Stomach (tissue), 9 donors: Measurements from ENCODE around the gene SFPQ. TPM values are rescaled to one million over a fixed set of nuclear protein-coding genes. Genes with fewer than 3 reads are reported as not detected.

Experiments
- DNase-seq, 2 donors: peaks; one replicate each; pipeline versions ENCODE4 v3.0.0 to v3.0.0-alpha.2; 2013 to 2019
- H3K27ac ChIP-seq, 5 donors: fragments of 200-600 bp in 4 of 5; sonication (generic) in 4 of 5; one replicate each; pipeline ENCODE4 v1.5.1; 2013 to 2019; ENCODE audit warnings: mild to moderate bottlenecking in 1 of 5, moderate library complexity in 1 of 5
- H3K27me3 ChIP-seq, 3 donors: fragments of 200-600 bp; sonication (generic); one replicate each; pipeline ENCODE4 v1.5.1; 2017 to 2019; ENCODE audit warnings: mixed run types in 1 of 3
- H3K36me3 ChIP-seq, 4 donors: fragments of 200-600 bp; sonication (generic); 1 replicate in 3 of 4; 2 replicates in 1 of 4; pipeline ENCODE4 v1.5.1; 2016 to 2019
- H3K4me1 ChIP-seq, 4 donors: fragments of 200-600 bp; sonication (generic); one replicate each; pipeline ENCODE4 v1.5.1; 2016 to 2019
- H3K4me3 ChIP-seq, 4 donors: fragments of 200-600 bp; sonication (generic) in 3 of 4; one replicate each; pipeline ENCODE4 v1.5.1; 2016 to 2019; ENCODE audit warnings: mild to moderate bottlenecking in 1 of 4
- H3K9me3 ChIP-seq, 4 donors: fragments of 200-600 bp; sonication (generic); one replicate each; pipeline ENCODE4 v1.5.1; 2016 to 2019
- EP300 ChIP-seq: sonication (generic); formaldehyde crosslinking; IDR thresholded peaks from one replicate; pipeline ENCODE4 v1.6.1; 2017; ENCODE audit warnings: antibody characterized with exemption
- POLR2A ChIP-seq, 4 donors: fragments of 450-650 bp; IDR thresholded peaks; one replicate each; pipeline ENCODE4 v1.6.1; 2016; ENCODE audit warnings: antibody characterized with exemption in 4 of 4, control low read depth in 2 of 4, mild to moderate bottlenecking in 1 of 4, moderate library complexity in 1 of 4
- POLR2AphosphoS5 ChIP-seq, 3 donors: sonication (generic); formaldehyde crosslinking; IDR thresholded peaks; one replicate each; pipeline ENCODE4 v1.6.1; 2016; ENCODE audit warnings: antibody characterized with exemption in 3 of 3
- WGBS, 5 donors: extraction: QIAGEN DNeasy Blood & Tissue Kit in 3 of 5; methylation state at CpG; one replicate each; pipeline versions ENCODE4 v1.1.5 to v1.1.7; 2013 to 2018; 5-methylcytosine and 5-hydroxymethylcytosine counted together
- intact Hi-C: fragments of 100-400 bp; cut with DNase I; formaldehyde crosslinking; loops from one replicate; pipeline ENCODE4 v1.15.1; 2023; ENCODE audit warnings: low total_unique reads
- polyA plus RNA-seq, 3 donors: library from polyadenylated mRNA; stranded (reverse); fragments of 200-250 nt; gene quantifications; one replicate each; pipeline ENCODE4 v1.2.3, GENCODE V29; 2013
- total RNA-seq, 5 donors: library from RNA; depleted of rRNA; stranded (reverse); fragments of >200 nt; gene quantifications; one replicate each; pipeline versions ENCODE4 v1.1.0 to v1.2.3, GENCODE V29; 2014 to 2016
- TF ChIP-seq, protein P1 (sequence below), 7 experiments: fragments of 450-650 bp in 4 of 7; fragments of 200-600 bp in 3 of 7; sonication (generic) in 3 of 7; IDR thresholded peaks; one replicate each; pipeline ENCODE4 v1.5.1; 2016 to 2019; ENCODE audit warnings: antibody characterized with exemption in 7 of 7, control low read depth in 2 of 7, mild to moderate bottlenecking in 1 of 7
- donor health status: healthy with polysubstance abuse.
- donor health status: Bipolar disorder and iron deficiency.
- donor health status: healthy.

The SFPQ gene
- total and polyA plus RNA-seq, 8 donors: 86.8 to 523 (median 210) TPM

DNA sequence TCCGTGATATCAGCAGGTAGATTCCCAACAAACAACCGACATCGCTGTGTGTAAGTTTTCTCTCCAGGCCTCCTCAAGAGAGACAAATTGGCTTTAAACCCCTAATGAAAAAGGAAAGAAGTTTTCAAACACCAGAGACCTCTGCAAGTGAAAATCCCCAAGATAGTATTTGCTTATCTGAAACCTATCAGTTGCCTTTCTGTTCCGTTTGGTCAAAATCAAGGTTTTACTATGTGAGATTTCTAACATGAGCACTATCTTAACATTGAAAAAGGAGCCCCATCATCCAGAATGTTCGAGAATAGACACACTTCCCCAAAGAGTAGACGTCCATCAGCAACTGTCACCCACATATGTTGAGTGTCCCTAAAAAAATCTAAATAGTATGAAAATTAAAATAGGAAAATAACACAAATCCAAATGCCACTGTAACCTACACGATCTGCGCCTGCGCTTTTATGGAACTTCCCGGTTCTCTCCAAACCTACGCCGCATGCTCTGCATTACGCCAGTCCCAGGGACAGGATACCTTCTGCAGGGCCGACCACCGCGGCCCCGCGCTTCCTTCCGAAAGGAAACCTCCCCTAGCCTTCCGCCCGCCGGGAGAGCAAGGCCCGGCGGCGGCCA lies 1.4 kb downstream of the SFPQ start:
- no peaks in the 10 kb centered on the region for H3K27me3 ChIP-seq
- H3K27ac ChIP-seq: peak overlapping the region; percentile 98 to 100 (median 99)
- intact Hi-C loops: no loop called here
- H3K9me3 ChIP-seq: no peaks in the 10 kb centered on the region
- TF ChIP-seq POLR2AphosphoS5 (IDR thresholded peaks at IDR 0.05) (no peak), EP300 (no peak), POLR2A (IDR thresholded peaks at IDR 0.05) (no peak)
- TF ChIP-seq, protein P1, sequence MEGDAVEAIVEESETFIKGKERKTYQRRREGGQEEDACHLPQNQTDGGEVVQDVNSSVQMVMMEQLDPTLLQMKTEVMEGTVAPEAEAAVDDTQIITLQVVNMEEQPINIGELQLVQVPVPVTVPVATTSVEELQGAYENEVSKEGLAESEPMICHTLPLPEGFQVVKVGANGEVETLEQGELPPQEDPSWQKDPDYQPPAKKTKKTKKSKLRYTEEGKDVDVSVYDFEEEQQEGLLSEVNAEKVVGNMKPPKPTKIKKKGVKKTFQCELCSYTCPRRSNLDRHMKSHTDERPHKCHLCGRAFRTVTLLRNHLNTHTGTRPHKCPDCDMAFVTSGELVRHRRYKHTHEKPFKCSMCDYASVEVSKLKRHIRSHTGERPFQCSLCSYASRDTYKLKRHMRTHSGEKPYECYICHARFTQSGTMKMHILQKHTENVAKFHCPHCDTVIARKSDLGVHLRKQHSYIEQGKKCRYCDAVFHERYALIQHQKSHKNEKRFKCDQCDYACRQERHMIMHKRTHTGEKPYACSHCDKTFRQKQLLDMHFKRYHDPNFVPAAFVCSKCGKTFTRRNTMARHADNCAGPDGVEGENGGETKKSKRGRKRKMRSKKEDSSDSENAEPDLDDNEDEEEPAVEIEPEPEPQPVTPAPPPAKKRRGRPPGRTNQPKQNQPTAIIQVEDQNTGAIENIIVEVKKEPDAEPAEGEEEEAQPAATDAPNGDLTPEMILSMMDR (IDR thresholded peaks at IDR 0.05): no peak
- peaks cover 43 to 61% (median 52%) of the 10 kb centered on the region in 4 donors for H3K4me1 ChIP-seq
- H3K4me3 ChIP-seq: peak overlapping the region; percentile 79 to 100 (median 95)
- DNase-seq: no peak
- peaks cover 44 to 49% (median 47%) of the 10 kb centered on the region in 4 donors for H3K36me3 ChIP-seq
- 0 to 2% (median 0%) methylated on average over 25 of the region's 25 CpGs for WGBS, 5 donors

DNA sequence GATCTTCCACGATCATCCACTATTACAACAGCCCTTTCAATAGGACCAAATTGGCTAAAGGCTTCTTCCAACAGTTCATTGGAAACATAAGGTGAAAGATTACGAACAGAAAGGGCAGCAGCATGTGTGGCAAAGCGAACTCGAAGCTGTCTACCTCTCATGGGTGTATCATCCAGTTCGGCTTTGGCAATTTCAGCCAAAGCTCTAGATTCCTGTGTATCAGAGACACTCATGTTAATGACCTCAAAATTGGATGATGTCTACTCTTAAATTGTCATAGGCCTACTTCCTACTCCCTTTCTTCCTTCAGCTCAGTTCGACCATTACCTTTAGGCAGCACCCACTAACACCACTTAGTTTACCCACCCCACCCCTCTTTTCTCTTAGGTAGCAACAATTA lies 2.2 kb downstream of the SFPQ start:
- TF ChIP-seq POLR2AphosphoS5 (IDR thresholded peaks at IDR 0.05) (no peak), POLR2A (IDR thresholded peaks at IDR 0.05) (no peak), EP300 (no peak)
- TF ChIP-seq, protein P1 (IDR thresholded peaks at IDR 0.05): no peak
- peak overlapping the region in 2 of 5 donors; percentile 98 to 100 for H3K27ac ChIP-seq
- peaks cover 51 to 57% (median 54%) of the 10 kb centered on the region in 4 donors for H3K36me3 ChIP-seq
- peaks cover 48 to 68% (median 59%) of the 10 kb centered on the region in 4 donors for H3K4me1 ChIP-seq
- intact Hi-C loops: no loop called here
- DNase-seq: no peak
- H3K4me3 ChIP-seq: peak overlapping the region; percentile 79 to 100 (median 95)
- 2 to 6% (median 4%) methylated on average over 6 of the region's 6 CpGs for WGBS, 5 donors
- H3K27me3 ChIP-seq: no peaks in the 10 kb centered on the region
- H3K9me3 ChIP-seq: no peaks in the 10 kb centered on the region

DNA sequence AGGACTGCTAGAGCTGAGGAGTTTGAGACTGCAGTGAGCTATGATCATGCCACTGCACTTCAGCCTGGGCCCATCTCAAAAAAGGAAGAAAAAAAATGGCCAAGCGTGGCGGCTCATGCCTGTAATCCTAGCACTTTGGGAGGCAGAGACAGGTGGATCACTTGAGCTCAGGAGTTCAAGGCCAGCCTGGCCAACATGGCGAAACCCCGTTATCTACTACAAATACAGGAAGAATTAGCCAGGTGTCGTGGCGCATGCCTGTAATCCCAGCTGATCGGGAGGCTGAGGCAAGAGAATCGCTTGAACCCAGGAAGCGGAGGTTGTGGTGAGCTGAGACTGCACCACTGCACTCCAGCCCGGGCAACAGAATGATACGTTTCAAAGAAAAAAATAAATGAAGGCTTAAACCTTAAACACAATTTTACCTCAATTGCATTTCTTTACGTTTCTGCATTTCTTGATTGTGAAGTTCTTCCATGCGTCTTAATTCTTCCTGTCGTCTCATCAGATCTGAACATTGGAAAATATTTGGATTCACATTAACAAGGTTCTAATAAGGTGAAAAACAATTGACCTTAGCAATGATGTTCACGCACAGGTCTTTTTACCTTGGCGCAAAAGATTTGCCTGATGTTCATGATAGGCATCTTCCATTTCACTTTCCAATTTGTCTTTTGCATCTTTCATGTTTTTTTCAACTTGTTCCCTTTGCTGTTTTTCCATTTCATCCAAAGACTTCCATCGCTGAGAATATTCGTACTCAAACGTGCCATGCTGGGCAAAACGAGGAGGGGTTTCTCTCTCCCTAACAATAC lies 4.2 kb downstream of the SFPQ start:
- intact Hi-C loops: no loop called here
- Histone ChIP-seq H3K9me3 (no peaks in the 10 kb centered on the region), H3K4me1 (peaks cover 54 to 81% (median 68%) of the 10 kb centered on the region in 4 donors), H3K36me3 (peaks cover 71 to 76% (median 74%) of the 10 kb centered on the region in 4 donors), H3K27me3 (no peaks in the 10 kb centered on the region), H3K27ac (no peak overlapping the region), H3K4me3 (peak overlapping the region in 2 of 4 donors; percentile 11 to 94)
- TF ChIP-seq, protein P1 (IDR thresholded peaks at IDR 0.05): no peak
- TF ChIP-seq POLR2A (IDR thresholded peaks at IDR 0.05) (no peak), EP300 (no peak)
- 66 to 74% (median 69%) methylated on average over 20 of the region's 20 CpGs for WGBS, 5 donors
- DNase-seq: no peak

DNA sequence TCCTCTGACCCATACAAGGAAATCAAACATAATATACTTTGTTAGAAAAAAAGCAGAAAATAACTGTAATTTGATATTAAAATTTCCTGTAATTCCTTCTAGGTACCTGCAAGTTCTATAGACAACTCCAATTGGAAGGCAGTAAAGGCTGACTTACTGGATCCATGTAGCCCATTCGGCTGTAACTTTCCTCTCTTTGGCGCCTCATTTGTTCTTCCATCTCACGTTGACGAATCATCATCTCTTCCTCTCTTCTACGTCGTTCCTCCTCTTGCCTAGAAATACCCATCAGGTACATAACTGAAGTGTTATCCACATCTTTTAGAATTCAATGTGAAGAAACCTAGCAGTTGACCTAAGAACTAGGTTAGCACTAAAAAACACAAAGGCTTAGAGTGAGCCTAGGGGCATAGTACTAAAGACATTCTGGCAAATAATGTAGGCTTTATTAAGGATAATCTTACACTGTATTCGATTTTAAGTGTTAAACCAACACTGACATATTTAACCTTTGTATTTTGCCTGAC lies 5.1 kb downstream of the SFPQ start:
- DNase-seq: no peak
- peaks cover 50 to 85% (median 68%) of the 10 kb centered on the region in 4 donors for H3K4me1 ChIP-seq
- no peaks in the 10 kb centered on the region for H3K9me3 ChIP-seq
- no peak for TF ChIP-seq POLR2AphosphoS5 (IDR thresholded peaks at IDR 0.05)
- TF ChIP-seq POLR2A (IDR thresholded peaks at IDR 0.05): no peak
- H3K27me3 ChIP-seq: no peaks in the 10 kb centered on the region
- no peak overlapping the region for H3K27ac ChIP-seq
- H3K4me3 ChIP-seq: no peak overlapping the region
- WGBS, 5 donors: 58 to 74% (median 66%) methylated on average over 7 of the region's 7 CpGs
- peaks cover 80 to 86% (median 83%) of the 10 kb centered on the region in 4 donors for H3K36me3 ChIP-seq
- intact Hi-C loops: no loop called here
